GM21528 (cell line): ENCODE measurements around the gene STK32A.

Source experiments
- ATAC-seq: cut with Tn5 transposase; IDR thresholded peaks from one replicate; pipeline ENCODE4 v1.9.1; 2021; ENCODE audit warnings: mild to moderate bottlenecking, moderate library complexity; ENCODE audit not compliant: unreplicated experiment, low FRiP score

STK32A gene

DNA sequence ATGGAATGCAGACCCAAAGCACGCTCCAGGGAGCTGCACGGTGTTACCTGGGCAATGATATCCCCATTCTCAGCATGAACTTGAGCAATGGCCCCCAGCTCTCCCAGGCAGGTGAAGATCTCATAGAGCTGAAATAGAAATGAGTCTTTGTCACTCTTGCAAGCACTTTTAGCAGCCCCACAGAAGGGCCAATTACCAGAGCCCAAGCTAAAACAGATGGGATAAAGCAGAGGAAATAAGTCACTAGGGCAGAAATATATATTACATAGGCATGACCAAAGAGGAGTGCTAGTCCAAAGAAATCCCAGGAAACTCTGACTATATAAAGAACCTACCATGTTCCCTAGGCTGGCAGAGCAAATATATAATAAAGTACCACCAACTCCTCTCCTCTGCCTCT lies 177.7 kb downstream of the STK32A start:
- ATAC-seq, result no peak

GRCh38 chr5:147413266-147413665 lies 178.4 kb downstream of the STK32A start:
- no peak for ATAC-seq

GRCh38 chr5:147415651-147416050 lies 180.8 kb downstream of the STK32A start:
- ATAC-seq, result no peak

DNA sequence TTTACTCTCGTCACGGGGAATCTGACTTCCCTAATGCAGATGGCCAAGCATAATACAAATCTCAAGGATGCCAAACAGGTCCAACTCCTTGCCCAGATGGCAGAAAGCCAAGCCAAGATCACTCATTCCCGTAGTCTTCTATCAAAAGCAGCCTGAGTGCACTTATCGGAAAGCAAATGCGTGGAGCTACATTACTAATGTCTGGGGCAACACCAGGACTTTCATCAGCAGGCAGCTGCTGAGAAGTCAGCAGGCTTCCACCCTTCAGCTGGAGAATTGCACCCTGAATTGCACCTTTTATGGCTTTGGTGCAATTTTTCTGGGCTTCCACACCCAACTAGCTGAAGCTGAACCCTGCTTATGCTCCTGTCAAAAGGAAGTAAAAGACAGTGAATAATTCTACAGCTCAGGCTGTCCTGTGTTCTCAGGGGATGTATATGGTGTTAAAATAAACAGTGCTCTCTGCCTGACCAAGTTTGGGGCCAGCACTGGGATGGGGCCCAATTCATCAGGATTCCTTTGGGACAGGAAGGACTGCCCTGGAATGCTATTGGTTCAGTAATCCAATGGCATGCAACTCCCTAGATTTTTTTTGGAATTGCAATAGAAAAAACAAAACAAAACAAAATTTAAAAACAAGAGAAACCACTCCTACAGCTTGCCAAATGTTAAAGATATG lies 182.4 kb downstream of the STK32A start:
- ATAC-seq, result no peak

GRCh38 chr5:147418613-147419012 lies 183.8 kb downstream of the STK32A start:
- ATAC-seq, result no peak

DNA sequence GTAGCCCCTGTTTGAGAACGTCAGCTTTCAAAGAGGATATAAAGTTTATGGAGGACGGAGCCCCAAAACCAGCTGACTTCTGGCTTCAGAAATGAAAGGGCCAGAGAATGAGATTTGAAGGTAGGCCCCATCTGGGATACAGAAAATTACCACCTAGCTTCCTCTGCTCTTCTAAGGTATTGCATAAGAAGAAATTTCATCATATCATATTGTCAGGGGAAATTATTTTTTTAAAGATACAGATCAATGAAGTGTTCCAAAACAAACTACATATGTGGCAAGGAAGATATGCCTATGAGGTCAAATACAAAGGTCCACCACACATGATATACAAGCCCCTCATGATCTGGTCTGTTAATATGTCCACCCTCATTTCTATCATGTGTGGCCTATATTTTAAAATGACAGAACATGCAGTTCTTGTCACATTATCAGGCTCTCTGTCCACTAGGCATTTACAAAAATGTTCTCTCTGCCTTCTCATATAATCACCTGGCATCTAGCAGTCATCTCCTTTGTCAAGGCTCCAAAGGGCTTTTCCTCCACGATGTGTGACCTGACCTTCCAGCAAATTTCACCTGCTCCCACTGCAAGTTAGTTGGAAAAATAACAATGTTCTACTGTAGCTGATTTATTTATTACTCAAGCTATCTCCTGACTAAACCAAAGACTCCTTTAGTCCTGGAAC lies 192.0 kb downstream of the STK32A start:
- no peak for ATAC-seq

DNA sequence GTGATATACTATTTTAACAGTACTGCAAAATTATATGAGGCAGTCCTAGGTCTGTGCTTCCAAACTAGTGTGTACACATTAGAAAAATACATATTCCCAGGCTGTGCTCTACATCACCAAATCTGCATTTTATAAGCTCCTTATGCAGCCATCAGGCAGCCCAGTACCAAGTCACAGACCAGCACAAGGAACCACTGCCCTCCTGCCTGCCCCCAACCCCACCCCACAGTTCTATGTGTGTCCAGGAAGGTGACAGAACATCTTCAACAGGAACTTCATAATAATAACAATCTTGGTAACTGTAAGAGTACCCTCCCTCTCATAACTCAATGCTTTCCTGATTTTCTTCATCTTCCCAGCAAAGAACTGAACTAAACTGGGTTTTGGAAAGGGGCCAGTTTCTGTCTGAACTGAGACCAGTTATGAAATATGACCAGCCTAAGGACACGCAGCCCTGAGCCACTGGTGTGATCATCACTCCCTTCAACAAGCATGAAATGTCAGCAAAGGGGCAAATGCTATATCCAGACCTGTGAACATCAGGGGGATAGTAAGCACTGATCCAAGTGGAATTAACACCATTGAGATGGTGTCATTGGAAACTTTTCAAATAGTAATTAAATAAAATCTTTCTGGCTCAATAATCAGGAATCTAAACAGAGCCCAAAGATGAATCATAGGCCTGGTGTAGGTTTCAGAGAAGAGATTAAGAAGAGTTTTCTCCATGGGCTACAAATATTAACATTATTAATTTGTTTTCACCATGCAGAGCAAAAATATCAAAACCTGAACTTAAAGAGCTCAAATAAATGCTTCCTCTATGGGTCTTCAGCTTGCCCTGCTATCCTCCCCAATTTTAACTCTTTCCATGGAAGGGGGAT lies 192.9 kb downstream of the STK32A start:
- ATAC-seq, result no peak

- ATAC-seq, result no peak
Observed at GRCh38 chr5:147430628-147431027, 195.8 kb downstream of the STK32A start.

- no peak for ATAC-seq
Observed at GRCh38 chr5:147431586-147431985, 196.8 kb downstream of the STK32A start.

GRCh38 chr5:147432323-147432722 lies 197.5 kb downstream of the STK32A start:
- ATAC-seq, result no peak

DNA sequence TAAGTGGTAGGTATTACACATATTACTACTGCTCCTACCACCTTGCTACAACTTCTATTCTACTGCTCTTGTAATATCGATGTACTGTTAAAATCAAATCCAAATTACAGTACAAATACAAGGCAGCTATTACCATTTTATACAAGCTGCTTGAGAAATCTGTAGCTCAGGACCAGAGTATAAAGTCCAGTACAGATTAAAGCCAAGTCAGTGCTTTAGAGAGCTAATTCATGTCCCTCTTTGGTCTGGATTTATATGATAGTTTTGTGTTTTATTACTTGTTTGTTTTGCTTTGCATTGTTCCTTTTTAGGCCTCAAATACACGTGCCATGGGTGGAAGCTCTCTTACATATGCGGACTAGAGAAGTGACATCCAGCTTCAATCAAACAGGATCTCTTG lies 199.2 kb downstream of the STK32A start:
- no peak for ATAC-seq

DNA sequence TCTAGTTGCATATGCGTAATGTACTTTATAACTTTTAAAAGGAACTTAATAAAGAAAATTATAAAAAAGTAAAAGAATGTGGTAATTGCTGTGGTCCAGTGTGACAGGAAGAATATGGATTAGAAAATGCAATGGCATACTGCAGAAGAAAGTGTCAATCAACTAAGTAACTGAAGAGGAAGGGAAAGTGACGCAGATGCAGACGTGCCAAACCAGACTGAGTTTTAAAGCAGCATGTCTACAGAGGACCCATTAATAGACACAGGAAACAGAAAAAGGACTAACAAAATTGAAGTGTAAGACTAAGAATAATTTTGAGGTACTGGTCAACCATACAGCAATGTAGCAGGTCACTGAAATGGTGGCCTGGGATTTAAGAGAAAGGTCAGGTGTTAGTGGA lies 201.8 kb downstream of the STK32A start:
- ATAC-seq, result no peak

DNA sequence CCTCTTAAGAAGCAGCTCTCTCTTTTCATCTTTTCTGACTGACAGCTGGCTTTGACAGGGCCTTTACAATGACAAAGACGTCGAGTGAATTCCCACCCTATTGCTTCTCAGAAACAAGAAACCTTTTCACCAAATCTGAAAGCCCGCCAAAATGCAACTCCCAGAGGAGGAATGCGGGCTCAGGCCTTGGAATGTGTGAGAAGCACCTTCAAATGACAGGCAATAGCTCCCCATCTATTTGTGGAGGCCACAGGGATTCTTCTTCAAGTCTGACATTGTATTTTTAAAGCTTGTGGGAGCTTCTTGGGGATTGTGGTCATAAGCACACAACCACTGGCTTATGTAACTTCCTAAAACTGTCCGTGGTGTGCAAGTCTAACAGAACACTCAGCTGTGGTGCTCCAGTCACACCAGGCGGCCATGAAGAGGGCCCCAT lies 202.4 kb downstream of the STK32A start:
- ATAC-seq, result no peak
